Activated naive CD8-positive, alpha-beta T cell treated with anti-CD3 and anti-CD28 coated beads for 36 hours (primary cell): ENCODE measurements around the gene PCNP. TPM values are rescaled to one million over a fixed set of nuclear protein-coding genes. Genes with fewer than 3 reads are reported as not detected.
"Not testable (repeated sequence)": the region's sequence is repeated elsewhere in the genome, so short reads cannot be mapped to it uniquely, and the experiment has no call there.

Experiments
- DNase-seq: peaks from one replicate; pipeline ENCODE4 v3.0.0; 2021
- H3K27ac Mint-ChIP-seq: one replicate; pipeline ENCODE4 v1.8.0; 2022; ENCODE audit warnings: mild to moderate bottlenecking, moderate library complexity, mixed read lengths
- H3K27me3 Mint-ChIP-seq: one replicate; pipeline ENCODE4 v1.8.0; 2022; ENCODE audit warnings: mild to moderate bottlenecking, mixed read lengths
- H3K36me3 Mint-ChIP-seq: one replicate; pipeline ENCODE4 v1.8.0; 2021; ENCODE audit warnings: mild to moderate bottlenecking, mixed read lengths
- H3K4me1 Mint-ChIP-seq: one replicate; pipeline ENCODE4 v1.8.0; 2021; ENCODE audit warnings: mixed read lengths
- H3K4me3 Mint-ChIP-seq: one replicate; pipeline ENCODE4 v1.8.0; 2022; ENCODE audit warnings: mild to moderate bottlenecking, moderate library complexity, mixed read lengths
- H3K9me3 Mint-ChIP-seq: one replicate; pipeline ENCODE4 v1.8.0; 2022; ENCODE audit warnings: mixed read lengths
- total RNA-seq, 2 experiments: library from RNA; stranded (reverse); gene quantifications; one replicate each; pipeline ENCODE4 v1.2.3, GENCODE V29; 2021

The PCNP gene
- total RNA-seq, 2 experiments from 2014 or later, result 181 to 186 TPM

DNA sequence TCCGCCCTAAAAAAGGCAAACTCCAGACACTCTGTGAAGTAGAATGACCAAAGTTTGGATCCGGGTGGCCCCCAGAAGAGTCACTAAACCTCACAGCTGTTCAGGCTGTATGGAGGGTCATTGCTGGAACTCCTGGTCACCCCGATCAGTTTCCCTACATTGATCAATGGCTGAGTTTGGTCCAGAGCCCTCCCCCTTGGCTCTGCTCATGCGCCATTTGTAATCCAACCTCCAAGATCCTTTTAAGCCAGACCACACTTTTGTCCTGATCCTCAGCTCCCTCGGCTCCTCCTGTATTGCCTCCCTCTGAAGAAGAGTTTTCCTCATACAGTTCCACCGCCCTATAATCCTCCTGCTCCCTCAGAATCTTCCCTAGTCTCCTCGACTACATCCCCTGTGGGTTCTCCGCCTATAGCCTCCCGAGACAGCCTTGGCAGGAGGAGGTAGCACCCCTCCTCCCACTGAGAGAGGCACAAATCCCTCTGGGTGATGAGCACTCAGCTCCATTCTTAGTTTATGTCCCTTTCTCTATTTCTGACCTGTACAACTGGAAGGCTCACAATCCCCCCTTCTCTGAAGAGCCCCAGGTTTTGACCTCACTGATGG lies 60.7 kb downstream of the PCNP start:
- no peaks in the 10 kb centered on the region for H3K27me3 Mint-ChIP-seq
- H3K36me3 Mint-ChIP-seq, result no peaks in the 10 kb centered on the region
- H3K4me3 Mint-ChIP-seq, result no peak overlapping the region
- no peaks in the 10 kb centered on the region for H3K9me3 Mint-ChIP-seq
- H3K27ac Mint-ChIP-seq, result no peak overlapping the region
- DNase-seq, result no peak
- H3K4me1 Mint-ChIP-seq, result peaks cover 3% of the 10 kb centered on the region

DNA sequence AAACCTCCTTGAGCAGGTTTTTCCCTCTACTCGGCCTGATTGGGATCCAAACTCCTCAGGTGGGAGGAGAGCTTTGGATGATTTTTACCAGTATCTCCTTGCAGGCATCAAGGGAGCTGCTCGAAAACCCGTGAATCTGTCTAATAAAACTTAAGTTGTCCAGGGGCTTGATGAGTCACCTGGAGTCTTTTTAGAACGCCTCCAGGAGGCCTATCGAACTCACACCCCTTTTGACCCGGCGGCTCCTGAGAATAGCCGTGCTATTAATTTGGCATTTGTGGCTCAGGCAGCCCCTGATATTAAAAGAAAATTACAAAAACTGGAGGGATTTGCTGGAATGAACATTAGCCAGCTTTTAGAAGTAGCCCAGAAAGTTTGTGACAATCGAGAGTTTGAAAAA lies 61.4 kb downstream of the PCNP start:
- no peak for DNase-seq
- no peaks in the 10 kb centered on the region for H3K27me3 Mint-ChIP-seq
- no peaks in the 10 kb centered on the region for H3K36me3 Mint-ChIP-seq
- H3K4me1 Mint-ChIP-seq, result peaks cover 3% of the 10 kb centered on the region
- H3K27ac Mint-ChIP-seq, result no peak overlapping the region
- no peaks in the 10 kb centered on the region for H3K9me3 Mint-ChIP-seq
- H3K4me3 Mint-ChIP-seq, result no peak overlapping the region

DNA sequence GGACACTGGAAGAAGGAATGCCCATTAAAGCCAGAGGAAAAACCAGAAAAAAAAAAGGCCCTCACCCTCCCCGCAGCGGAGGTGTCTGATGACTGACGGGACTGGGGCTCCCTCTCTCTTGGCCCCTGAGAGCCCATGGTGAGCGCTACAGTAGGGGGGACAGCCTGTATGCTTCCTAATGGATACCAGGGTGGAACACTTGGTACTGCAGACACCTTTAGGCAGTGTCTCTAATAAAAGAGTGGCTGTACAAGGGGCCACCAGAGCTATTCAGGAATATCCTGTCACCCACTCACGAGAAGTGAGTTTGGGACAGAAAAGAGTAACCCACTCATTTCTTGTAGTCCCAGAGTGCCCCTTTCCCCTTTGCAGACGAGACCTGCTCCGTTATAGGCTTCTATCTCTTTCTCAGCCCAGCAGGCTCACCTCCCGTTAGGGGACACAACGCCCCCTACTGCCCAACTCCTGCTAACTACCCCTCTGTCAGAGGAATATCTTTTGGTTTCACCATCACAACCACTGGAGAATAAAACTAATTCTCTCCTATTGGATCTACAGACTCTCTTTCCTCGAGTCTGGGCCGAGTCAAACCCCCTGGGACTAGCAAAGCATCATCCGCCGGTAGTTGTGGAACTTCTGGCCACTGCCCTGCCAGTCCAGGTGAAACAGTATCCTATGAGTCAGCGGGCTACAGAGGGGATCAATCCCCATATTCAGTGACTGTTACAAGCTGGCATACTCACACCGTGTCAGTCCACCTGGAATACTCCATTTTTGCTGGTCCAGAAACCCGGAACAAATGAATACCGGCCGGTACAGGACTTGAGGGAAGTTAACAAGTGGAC lies 62.2 kb downstream of the PCNP start:
- peak; percentile 70 for DNase-seq
- Mint-ChIP-seq H3K4me3 (no peak overlapping the region), H3K36me3 (no peaks in the 10 kb centered on the region), H3K9me3 (no peaks in the 10 kb centered on the region), H3K27ac (peak overlapping the region; percentile 21), H3K4me1 (peaks cover 3% of the 10 kb centered on the region), H3K27me3 (no peaks in the 10 kb centered on the region)

DNA sequence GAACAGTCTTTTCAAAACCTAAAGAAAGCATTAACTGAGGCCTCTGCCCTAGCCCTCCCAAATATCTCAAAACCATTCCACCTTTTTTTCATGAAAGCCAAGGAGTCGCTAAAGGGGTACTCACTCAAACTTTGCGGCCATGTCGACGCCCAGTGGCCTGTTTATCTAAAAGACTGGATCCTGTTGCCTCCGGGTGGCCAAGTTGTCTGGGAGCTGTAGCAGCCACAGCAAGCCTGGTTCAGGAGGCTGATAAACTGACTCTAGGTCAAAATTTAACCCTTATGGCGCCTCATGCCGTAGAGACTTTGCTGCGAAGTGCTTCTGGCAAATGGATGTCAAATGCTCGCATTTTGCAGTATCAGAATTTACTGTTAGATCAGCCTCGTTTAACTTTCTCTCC lies 63.5 kb downstream of the PCNP start:
- no peak overlapping the region for H3K27ac Mint-ChIP-seq
- peaks cover 3% of the 10 kb centered on the region for H3K4me1 Mint-ChIP-seq
- no peak for DNase-seq
- no peak overlapping the region for H3K4me3 Mint-ChIP-seq
- no peaks in the 10 kb centered on the region for H3K27me3 Mint-ChIP-seq
- H3K9me3 Mint-ChIP-seq, result no peaks in the 10 kb centered on the region
- no peaks in the 10 kb centered on the region for H3K36me3 Mint-ChIP-seq

DNA sequence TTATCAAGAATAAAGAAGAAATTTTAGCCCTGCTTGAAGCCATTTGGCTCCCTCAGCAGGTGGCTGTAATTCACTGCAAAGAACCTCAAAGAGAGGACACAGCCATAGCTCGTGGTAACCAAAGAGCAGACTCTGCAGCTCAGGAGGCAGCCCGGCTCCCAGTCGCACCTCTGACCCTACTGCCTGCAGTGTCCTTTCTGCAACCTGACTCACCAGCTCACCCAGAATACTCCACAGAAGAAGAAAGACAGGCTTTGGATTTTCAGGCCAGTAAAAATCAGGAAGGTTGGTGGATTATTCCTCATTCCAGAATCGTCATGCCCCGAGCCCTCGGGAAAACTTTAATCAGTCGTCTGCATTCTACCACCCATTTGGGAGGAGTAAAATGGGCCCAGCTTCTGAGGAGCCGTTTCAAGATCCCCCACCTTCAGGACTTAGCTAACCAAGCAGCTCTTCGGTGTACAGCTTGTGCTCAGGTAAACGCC lies 64.3 kb downstream of the PCNP start:
- H3K27me3 Mint-ChIP-seq, result no peaks in the 10 kb centered on the region
- H3K9me3 Mint-ChIP-seq, result no peaks in the 10 kb centered on the region
- H3K27ac Mint-ChIP-seq, result no peak overlapping the region
- H3K36me3 Mint-ChIP-seq, result no peaks in the 10 kb centered on the region
- no peak for DNase-seq
- peaks cover 6% of the 10 kb centered on the region for H3K4me1 Mint-ChIP-seq
- H3K4me3 Mint-ChIP-seq, result no peak overlapping the region

DNA sequence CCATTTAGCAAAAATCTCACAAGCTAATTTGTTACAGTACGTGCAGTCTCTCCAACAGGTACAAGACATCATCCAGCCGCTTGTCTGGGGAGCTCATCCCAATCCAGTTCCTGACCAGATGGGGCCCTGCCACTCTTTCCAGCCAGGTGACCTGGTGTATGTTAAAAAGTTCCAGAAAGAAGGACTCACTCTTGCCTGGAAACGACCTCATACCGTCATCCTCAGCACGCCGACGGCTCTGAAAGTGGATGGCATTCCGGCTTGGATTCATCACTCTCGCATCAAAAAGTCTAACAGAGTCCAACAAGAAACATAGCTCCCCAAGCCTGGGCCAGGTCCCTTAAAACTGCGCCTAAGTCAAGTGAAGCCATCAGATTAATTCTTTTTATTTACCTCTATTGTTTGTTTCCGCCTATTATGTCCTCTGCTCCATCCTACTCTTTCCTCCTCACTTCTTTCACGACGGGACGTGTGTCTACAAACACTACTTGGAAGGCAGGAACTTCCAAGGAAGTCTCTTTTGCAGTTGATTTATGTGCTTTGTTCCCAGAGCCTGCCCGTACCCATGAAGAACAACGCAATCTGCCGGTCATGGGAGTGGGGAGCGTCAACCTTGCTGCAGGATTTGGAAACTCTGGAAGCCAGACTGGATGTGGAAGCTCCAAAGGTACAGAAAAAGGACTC lies 65.4 kb downstream of the PCNP start:
- H3K9me3 Mint-ChIP-seq, result no peaks in the 10 kb centered on the region
- H3K27me3 Mint-ChIP-seq, result no peaks in the 10 kb centered on the region
- no peak for DNase-seq
- no peak overlapping the region for H3K27ac Mint-ChIP-seq
- no peaks in the 10 kb centered on the region for H3K36me3 Mint-ChIP-seq
- peaks cover 17% of the 10 kb centered on the region for H3K4me1 Mint-ChIP-seq
- no peak overlapping the region for H3K4me3 Mint-ChIP-seq

DNA sequence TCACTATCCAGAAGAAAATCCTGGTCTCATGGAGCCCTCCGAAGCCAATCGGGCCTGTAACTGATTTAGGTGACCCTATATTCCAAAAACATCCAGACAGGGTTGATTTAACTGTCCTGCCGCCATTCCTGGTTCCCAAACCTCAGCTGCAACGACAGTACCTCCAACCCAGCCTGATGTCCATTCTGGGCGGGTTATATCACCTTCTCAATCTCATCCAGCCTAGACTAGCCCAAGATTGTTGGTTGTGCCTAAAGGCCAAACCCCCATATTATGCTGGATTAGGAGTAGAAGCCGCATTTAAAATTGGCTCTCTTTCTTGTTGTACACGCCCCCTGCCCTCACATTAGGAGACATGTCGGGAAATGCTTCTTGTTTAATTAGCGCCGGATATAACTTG lies 66.3 kb downstream of the PCNP start:
- DNase-seq, result no peak
- no peak overlapping the region for H3K4me3 Mint-ChIP-seq
- no peaks in the 10 kb centered on the region for H3K36me3 Mint-ChIP-seq
- no peaks in the 10 kb centered on the region for H3K9me3 Mint-ChIP-seq
- H3K27me3 Mint-ChIP-seq, result no peaks in the 10 kb centered on the region
- no peak overlapping the region for H3K27ac Mint-ChIP-seq
- peaks cover 20% of the 10 kb centered on the region for H3K4me1 Mint-ChIP-seq

DNA sequence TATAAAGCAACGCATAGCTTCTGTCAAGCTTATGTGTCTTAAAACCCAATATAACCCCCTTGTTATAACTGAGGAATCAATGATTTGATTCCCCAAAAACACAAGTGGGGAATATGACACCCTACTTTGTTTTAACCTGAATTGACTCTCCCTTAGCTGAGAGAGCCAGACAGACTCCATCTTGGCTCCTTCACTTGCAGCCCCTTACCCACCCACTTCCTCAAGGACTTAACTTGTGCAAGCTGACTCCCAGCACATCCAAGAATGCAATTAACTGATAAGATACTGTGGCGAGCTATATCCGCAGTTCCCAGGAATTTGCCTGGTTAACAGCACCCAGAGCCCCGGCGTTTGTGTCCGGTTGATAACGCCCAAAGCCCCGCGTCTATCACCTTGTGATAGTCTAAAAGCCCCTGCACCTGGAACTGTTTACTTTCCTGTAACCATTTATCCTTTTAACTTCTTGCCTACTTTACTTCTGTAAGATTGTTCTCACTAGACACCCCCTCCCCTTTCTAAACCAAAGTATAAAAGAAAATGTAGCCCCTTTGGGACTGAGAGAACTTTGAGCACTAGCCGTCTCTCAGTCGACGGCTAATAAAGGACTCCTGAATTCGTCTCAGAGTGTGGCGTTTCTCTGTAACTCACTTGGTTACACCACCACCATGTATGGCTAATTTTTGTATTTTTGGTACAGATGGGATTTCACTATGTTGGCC lies 67.6 kb downstream of the PCNP start:
- not testable (repeated sequence) for H3K4me3 Mint-ChIP-seq, DNase-seq, H3K36me3 Mint-ChIP-seq, H3K27me3 Mint-ChIP-seq, H3K9me3 Mint-ChIP-seq
- H3K27ac Mint-ChIP-seq, result peak overlapping the region; percentile 55
- peaks cover 22% of the 10 kb centered on the region for H3K4me1 Mint-ChIP-seq

DNA sequence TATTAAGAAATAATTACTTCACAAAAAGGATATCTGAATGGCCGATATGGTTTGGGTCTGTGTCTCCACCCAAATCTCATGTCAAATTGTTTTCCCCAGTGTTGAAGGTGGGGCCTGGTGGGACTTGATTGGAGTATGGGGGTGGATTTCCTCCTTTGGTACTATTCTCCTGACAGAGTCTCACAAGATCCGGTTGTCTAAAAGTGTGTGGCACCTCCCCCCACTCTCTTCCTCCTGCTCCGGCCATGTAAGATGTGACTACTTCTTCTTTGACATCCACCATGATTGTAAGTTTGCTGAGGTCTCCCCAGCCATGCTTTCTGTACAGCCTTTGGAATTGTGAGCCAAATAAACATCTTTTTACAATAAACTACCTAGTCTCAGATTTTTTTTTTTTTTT lies 68.5 kb downstream of the PCNP start:
- Mint-ChIP-seq H3K36me3 (peaks cover 7% of the 10 kb centered on the region), H3K27ac (no peak overlapping the region), H3K27me3 (no peaks in the 10 kb centered on the region), H3K4me3 (no peak overlapping the region), H3K9me3 (no peaks in the 10 kb centered on the region), H3K4me1 (peaks cover 22% of the 10 kb centered on the region)
- DNase-seq, result no peak

DNA sequence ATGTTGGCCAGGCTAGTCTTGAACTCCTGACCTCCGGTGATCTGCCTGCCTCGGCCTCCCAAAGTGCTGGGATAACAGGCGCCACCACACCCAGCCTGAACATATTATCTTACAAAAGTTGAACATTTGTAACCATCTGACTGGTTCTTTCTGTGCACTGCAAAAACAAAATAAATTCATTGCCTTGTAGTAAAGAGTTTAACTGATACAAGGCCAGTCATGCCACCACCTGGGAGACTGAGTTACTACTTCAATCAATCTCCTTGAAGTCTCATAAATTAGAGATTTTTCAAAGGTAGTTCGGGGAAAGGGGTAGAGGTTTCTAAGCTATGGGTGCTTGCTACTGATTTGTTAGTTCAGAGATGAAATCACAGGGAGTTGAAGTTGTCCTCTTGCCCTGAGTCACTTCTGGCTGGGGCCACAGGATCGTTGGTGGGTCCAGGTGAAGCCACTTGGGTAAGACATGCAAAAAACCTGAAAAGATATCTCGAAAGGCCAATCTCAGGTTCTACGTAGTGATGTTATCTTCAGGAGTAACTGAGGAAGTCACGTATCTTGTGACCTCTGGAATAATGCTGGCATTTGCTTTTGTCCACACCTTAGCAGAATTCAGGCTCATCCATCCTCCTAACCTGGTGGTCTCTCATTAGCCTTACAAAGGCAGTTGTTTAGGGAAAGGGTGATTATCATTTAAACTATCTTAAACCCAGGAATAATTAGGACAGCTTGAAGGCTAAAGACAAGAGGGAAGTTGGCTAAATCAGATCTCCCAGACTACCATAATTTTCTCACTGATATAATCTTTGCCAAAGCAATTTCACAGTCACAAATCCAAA lies 69.2 kb downstream of the PCNP start:
- Mint-ChIP-seq H3K4me1 (peaks cover 24% of the 10 kb centered on the region), H3K27ac (peak overlapping the region; percentile 87), H3K4me3 (no peak overlapping the region), H3K36me3 (peaks cover 7% of the 10 kb centered on the region), H3K9me3 (no peaks in the 10 kb centered on the region), H3K27me3 (no peaks in the 10 kb centered on the region)
- DNase-seq, result no peak

Other genes starting within 250 kb of the PCNP start
- 10 to 100 TPM; 10.1 TPM for gene SENP7, start 61.0 kb upstream of the PCNP start, total RNA-seq
- gene TRMT10C, start 12.3 kb upstream of the PCNP start, total RNA-seq, result 10 to 100 TPM; 78.0 to 85.3 TPM
- gene ZBTB11, start 103.0 kb downstream of the PCNP start, total RNA-seq, result 10 to 100 TPM; 23.8 to 24.3 TPM
- gene RPL24, start 112.5 kb downstream of the PCNP start, total RNA-seq, result 1,000 to 10,000 TPM; 1,777 TPM
- gene CEP97, start 150.4 kb downstream of the PCNP start, total RNA-seq, result 10 to 100 TPM; 16.1 to 17.1 TPM
- 10 to 100 TPM; 19.9 to 22.5 TPM for gene NXPE3, start 205.0 kb downstream of the PCNP start, total RNA-seq